AG09319 (cell line): ENCODE data around the gene EXOC6B.

Experiments used
- DNase-seq: peaks from one replicate; pipeline ENCODE4 v3.0.0-alpha.2; 2010; ENCODE audit warnings: low read depth; ENCODE audit errors: extremely low read depth
- TF ChIP-seq, protein P1 (sequence below): IDR thresholded peaks from 2 replicates; pipeline ENCODE4 v1.5.1; 2011; ENCODE audit warnings: low read depth, mild to moderate bottlenecking, inconsistent platforms, low read length, moderate library complexity

The EXOC6B gene

DNA sequence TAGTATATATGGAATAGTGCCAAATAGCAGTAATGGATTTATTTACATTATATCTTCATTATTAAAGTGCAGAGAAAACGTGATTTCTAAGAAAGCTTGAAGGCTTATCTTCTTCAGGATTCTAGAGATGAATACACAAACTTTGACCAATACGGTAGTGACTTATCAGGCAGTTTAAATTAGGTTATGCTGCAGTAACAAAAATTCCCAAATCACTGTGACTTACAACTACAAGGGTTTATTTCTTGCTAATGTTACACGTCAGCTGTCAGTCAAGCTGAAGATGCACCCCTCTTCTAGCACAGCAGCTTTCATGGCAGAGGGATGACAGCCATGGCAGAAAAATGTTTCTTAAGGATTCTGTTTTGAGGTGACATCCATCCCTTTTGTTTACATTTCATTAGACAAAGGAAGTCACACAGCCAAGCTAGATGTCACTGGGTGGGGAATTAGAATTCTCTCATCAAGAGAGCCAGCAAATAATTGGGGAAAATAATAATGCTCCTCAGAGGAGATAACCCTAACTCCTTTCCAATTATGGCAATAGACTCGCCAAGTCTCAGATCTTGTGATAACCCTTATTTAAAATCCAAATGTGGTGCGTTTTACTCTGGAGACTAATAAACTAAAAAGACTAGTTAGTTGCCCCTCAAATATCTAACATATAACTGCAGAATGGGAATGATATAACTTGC, 409.9 kb downstream of the EXOC6B start:
- DNase-seq, result no peak
- TF ChIP-seq, protein P1, sequence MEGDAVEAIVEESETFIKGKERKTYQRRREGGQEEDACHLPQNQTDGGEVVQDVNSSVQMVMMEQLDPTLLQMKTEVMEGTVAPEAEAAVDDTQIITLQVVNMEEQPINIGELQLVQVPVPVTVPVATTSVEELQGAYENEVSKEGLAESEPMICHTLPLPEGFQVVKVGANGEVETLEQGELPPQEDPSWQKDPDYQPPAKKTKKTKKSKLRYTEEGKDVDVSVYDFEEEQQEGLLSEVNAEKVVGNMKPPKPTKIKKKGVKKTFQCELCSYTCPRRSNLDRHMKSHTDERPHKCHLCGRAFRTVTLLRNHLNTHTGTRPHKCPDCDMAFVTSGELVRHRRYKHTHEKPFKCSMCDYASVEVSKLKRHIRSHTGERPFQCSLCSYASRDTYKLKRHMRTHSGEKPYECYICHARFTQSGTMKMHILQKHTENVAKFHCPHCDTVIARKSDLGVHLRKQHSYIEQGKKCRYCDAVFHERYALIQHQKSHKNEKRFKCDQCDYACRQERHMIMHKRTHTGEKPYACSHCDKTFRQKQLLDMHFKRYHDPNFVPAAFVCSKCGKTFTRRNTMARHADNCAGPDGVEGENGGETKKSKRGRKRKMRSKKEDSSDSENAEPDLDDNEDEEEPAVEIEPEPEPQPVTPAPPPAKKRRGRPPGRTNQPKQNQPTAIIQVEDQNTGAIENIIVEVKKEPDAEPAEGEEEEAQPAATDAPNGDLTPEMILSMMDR, result no peak

DNA sequence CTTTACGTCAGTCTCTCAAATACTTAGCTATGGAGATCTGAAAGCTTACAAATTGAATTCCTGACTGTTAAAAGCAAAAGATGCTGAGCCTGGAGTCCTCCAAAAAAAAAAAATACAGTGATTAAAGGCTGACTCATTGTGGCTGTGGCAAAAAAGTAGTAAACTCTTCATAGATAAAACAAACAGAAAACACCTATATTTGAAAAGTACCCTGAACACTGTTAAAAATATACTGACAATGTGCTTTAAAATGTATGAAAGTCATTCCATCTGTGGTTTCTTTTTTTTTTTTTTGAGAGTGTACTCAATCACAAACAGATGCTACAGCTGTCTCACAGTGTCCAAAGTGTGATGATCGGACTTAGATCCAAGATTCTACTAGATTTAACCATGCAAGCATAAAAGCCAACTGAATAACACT, 410.6 kb downstream of the EXOC6B start:
- TF ChIP-seq, protein P1, result no peak
- peak; percentile 50 for DNase-seq

DNA sequence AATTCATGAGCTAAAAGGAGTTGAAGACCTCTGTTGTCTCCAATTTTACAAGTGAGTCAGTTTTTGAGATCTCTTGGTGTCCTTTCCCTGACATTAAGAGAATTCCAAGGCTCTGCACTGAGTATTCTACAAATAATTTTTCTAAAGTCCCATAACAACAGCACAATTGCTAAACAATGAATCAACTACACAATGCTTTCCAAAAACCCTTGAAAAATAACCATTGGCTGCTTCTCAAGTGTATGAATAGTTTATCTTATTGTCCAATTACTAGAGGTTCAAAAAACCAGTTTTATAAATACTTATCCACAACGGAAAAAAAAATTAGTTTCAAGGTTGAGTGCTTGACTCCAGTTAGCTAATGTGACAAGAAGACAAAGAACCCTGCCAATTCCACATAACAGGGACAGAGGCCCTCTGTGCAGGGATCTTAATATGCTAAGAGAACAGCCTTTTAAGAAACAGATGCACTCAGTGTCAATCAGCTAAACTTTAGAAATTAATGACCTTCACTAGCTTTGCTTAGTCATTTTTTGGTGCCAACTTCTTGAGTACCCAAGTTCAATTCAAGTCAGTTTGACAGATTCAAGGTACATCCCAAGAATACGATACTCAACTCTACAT, 411.6 kb downstream of the EXOC6B start:
- peak; percentile 23 for DNase-seq
- TF ChIP-seq, protein P1, result no peak

DNA sequence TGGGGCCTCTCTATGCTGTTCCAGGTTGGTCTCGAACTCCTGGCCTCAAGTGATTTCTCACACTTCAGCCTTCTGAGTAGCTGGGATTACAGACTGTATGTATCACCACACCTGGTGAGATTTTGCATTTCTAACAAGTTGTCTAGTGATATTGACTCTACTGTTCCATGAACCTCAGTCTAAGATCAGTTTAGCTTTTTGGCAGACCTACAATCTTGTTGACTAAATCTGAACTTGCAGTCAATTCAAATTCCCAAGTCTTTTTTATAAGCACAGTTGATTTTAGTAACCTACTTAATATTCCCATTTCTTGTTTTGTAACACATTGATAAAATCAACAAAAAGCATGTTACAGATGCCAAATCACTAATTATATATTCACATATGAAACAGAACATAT, 412.1 kb downstream of the EXOC6B start:
- TF ChIP-seq, protein P1, result no peak

DNA sequence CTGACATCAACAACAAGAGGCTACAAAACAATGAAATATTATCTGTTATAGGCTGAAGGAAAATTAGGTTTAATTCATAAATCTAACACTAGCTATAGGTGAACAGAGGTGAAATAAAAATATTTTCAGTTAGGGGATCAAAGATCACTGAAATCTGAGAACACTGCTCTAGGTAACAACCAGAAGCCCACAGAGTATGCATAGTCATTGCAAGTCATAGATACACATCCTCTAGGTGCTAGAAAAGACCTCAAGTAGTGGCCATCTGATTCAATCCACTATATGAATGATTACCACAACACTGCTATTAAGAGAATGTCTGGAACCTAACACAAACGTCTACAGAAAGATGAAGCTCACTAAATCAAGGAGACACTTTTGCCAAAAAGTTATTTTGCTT, 413.6 kb downstream of the EXOC6B start:
- DNase-seq, result no peak
- TF ChIP-seq, protein P1, result no peak

More for the DNA sequence above, 412.1 kb downstream of the EXOC6B start:
- no peak for DNase-seq

DNA sequence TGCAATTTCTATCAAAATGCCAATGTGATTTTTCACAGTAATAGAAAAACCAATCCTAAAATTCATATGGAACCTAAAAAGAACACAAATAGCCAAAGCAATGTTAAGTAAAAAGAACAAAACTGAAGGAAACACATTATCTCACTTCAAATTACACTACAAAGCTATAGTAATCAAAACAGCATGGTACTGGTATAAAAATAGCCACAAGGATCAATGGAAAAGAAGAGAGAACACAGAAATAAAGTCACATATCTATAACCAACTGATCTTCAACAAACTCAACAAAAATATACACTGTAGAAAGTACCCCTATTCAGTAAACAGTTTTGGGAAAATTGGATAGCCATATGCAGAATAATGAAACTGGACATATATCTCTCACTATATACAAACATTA, 426.0 kb downstream of the EXOC6B start:
- no peak for DNase-seq
- TF ChIP-seq, protein P1, result no peak

DNA sequence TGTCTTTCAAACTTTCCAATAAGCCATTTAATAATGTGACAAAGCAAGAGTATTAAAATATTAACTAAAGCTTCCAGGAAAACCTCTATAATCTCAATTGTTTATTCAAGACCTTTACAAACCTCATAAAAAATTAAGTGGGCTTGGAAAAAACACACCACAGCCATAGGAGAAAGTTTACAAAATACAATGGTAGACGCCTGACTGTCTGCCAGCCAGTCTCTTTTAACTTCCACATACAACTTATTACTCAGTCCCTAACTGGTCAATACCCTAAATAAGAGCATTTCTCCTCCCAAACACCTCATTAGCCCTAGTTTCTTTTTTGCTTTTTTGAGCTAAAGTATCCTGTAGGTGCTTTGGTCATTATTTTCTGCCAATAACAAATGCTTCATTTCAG, 430.7 kb downstream of the EXOC6B start:
- TF ChIP-seq, protein P1, result no peak
- no peak for DNase-seq
